COLO829 (cell line): ENCODE measurements around the gene MAGEA9B.
"Not testable (repeated sequence)": the region's sequence is repeated elsewhere in the genome, so short reads cannot be mapped to it uniquely, and the experiment has no call there.

ENCODE experiments used
- DNase-seq: peaks from one replicate; pipeline ENCODE4 v3.0.0; 2012; ENCODE audit warnings: low spot score

The MAGEA9B gene

DNA sequence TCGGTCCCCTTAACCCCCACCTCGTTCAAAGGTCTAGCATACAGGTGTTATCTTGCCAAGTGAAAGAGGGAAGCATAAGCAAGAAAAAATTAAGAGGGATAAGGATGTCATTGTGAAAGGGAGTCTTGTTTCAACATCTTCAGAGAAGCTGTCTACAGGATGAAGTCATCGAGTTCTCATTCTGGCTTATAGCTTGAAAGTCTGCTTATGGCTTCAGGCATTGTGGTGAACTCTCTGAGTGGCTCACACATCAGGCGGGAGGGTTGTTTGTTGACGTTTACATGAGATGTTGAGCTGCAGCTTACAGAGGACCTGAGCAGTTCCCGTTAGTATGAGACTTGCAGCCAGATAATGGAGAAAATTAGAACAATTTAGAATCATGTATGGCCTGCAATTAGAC, 16.6 kb downstream of the MAGEA9B start:
- DNase-seq: peak; percentile 56

DNA sequence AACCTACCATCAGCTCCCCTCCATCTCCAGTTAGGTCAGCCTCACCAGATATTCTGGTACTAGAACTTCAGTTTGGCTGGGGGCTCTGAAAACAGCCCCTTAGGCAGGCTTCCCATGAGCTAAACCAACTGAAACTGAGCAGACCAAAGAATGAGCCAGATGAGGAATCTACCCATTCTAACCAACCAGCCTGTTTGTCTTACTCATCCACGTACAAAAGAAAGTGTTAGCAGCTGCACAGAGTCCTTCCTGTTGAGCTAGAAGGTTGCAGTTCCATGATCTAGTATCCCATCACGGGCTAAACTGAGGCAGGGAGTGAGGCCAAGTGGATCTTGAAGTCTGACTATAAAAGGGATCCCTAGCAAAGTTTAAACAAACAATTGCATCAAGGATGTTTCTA, 17.5 kb downstream of the MAGEA9B start:
- DNase-seq: no peak

DNA sequence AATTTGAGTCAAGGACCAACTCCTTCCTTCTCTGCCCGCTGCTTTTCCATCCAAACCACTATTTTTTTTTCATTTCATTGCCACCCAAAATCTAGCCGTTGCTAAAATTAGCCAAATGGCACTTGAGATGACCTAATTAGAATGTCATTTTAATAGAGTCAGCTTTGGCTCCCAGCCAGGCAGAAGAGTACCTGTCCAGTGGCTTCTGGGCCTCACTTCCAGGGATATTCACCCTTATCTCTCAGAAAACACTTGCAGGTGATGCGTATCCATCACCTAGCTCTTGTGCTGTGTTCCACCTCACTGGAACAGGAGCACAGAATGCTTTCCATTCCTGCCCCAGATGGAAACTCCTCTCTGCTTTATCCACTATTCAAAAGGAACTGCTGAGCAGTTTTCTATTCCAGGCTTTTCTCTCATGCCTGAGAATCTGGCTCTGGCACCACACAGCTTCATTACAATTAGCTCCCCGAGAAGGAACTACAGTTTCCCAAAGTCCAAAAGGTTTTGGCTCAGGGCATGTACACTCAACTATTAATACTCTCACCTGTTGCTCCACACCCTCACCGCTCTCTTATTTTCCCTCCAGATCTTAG, 18.5 kb downstream of the MAGEA9B start:
- DNase-seq: no peak

DNA sequence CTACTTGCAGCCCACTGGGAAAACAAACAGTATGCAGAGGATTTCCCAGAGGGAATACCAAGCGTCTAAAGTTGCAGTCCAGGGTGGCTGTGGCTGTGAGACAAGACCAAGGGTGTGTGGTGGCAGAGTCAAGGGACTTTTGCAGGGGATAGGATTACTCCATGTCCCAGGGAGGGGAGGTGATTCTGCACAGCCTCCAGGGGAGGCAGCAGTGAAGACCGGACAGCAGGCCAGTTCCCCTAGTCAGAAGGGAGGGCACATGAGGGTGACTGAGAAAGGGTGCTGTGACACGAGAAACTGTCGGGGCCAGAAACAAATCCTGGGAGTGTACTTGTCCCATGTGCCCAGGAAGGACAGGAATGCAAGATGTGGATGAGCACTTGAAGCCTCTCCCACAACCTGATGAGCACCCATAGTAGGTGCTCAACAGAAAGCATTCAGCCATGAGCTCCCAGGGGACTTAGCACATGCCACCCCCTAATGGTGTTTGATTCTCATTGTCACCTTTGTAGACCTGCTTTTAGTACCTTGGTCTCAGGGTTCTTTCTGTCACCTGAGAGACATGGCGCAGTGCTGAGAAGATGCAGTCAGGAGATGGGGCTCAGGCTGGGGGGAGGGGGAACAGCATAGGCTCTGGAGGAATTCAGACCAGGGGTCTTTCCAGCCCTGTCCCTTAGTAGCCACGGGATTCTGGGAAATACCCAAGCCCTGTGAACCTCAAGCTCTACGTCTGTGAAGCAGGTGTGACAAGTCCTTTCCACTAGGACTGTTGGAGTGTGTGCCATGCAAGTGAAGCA, 19.4 kb downstream of the MAGEA9B start:
- no peak for DNase-seq

DNA sequence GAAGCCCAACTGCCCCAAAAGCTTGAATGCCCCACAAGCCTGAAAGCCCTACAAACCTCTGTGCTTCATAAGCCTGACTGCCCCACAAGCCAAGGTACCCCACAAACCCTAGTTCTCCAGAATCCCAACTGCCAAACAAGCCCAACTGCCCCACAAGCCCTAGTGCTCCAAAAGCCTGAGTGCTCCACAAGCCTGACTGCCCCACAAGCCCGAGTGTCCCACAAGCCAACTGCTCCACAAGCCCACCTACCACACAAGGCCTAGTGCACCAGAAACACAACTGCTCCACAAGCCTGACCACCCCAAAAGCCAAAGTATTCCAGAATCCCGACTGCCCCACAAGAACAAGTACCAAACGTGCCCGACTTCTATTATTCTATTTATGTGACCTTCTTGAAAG, 23.9 kb downstream of the MAGEA9B start:
- no peak for DNase-seq

DNA sequence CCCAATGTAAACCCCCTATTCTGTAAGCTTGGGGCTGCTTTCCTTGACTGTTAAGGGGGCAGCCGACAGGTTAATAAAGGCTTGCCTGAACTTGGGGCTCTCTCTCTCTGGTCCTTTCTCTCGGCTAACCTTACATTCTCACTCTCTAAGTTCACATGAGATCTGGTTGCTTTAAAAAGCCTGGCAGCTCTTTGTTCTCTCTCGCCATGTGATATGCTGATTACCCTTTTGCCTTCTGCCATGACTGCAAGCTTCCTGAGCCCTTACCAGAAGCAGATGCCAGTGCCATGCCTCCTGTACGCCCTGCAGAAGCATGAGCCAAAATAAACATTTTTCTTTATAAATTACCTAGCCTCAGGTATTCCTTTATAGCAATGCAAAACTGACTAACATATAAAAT, 32.0 kb downstream of the MAGEA9B start:
- not testable (repeated sequence) for DNase-seq

DNA sequence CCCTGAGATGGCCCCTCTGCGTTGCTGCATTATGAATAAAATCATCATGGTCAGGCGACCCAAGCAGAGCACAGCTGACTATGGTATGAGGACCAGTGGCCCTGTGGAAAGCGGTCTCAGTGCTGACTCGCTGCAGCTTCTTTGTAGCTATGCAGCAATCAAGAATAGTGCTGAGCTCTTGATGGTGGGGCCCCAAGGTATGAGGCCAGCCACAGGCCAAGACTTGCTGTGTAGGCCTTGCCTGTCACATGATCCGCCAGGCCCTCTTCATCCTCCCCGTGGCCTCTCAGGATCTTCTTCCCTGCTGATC, 35.4 kb downstream of the MAGEA9B start:
- DNase-seq: not testable (repeated sequence)

DNA sequence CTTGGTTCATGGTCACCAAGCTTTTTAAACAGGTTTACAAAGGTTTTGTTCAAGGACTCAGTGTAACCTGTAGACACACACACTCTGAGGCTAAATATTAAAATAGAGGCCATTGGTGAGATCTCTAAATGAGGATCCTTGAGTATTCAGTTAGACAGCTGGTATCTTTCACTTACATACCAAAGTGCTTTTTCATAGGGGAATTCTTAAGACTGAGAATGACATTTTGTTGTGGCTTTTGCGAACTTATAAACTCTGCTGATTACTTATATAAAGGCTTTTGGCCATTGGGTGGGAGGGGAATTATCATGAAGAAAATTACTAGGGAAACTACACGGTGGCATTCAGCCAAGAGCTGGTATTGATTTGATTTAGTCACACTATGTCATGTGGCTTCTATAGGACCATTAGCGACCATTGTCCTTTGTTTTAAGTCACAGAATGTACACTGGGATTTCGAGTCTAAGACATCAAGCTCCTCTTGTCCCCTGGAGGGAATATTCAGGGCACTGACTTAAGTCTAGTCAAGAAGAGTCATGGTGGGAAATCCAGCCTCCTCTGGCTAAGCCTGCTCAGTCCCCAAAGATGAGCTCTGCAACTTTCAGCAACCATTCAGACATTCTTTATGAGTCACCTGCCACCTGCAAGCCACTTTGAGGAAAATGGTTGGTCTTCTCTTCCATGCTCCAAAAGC, 35.9 kb downstream of the MAGEA9B start:
- not testable (repeated sequence) for DNase-seq

DNA sequence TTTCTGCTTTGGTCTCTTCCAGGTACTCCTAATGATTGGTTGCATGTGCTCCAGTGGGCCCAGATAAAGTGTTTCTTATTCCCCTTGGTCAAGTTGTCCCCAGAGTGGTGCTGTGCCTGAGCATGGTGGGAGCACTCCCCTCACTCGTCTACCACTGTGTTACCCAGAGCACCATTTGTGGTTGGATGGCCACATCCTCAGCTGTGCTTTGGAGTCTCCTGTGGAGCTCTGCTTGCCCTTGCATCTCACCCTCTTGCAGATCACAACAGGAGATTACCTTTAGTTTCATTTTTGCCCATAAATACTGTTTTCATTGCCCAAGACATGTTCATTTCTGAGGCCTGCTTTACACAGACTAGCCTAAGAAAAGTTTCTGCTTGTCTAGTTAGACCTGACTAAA, 36.8 kb downstream of the MAGEA9B start:
- not testable (repeated sequence) for DNase-seq

DNA sequence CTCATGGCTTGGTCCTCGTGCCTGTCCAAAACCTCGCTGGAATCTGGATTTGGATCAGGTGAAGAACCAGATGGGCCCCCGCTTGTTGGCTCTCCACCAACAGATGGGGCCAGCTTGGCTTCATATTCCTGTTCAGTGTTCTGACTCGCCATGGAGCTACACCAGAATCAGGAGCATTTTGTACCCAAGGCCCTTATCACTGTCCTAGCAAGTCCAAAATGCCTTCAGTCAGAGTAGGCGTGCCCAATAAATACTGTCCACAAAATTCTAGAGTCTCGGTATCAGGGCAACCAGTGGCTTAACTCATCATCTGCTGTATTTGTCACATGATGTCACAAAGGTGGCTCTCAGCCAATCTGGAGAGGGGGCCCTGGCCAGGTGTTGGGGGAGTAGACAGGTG, 37.6 kb downstream of the MAGEA9B start, which contains the start of gene HSFX3:
TSS of gene HSFX3 (minus strand) at position 224 of the 400 bp plus-strand sequence. CDS start at position 152, 72 bp downstream.
- not testable (repeated sequence) for DNase-seq

DNA sequence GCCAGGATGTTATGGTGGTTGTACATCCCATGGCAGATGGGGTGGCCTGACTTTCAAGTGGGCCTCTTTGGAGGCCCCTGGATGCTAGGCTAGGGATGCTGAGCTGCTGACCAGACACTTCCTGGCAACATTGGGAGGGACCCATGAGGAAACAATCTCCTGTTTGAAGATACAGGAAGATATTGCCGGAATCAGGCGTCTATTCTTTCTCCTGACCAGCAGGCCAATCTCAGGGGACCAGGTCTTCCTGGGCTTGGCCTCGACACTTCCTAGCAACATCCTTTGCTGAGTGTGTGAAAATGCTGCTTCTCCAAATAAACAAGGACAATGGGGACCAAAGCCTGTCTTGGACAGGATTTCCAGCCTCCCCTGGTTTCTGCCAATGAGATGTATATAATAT, 39.5 kb downstream of the MAGEA9B start:
- not testable (repeated sequence) for DNase-seq

DNA sequence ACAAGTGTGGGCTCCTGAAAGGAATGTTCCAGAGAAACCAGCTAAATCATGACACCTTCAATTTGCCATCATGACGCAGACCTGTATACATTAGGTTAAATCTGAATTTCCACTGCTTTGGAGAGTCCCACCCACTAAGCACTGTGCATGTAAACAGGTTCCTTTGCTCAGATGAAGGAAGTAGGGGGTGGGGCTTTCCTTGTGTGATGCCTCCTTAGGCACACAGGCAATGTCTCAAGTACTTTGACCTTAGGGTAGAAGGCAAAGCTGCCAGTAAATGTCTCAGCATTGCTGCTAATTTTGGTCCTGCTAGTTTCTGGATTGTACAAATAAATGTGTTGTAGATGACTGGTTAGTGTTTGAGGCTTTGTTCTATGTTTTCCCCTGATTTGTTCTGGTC, 40.3 kb downstream of the MAGEA9B start:
- DNase-seq: not testable (repeated sequence)

DNA sequence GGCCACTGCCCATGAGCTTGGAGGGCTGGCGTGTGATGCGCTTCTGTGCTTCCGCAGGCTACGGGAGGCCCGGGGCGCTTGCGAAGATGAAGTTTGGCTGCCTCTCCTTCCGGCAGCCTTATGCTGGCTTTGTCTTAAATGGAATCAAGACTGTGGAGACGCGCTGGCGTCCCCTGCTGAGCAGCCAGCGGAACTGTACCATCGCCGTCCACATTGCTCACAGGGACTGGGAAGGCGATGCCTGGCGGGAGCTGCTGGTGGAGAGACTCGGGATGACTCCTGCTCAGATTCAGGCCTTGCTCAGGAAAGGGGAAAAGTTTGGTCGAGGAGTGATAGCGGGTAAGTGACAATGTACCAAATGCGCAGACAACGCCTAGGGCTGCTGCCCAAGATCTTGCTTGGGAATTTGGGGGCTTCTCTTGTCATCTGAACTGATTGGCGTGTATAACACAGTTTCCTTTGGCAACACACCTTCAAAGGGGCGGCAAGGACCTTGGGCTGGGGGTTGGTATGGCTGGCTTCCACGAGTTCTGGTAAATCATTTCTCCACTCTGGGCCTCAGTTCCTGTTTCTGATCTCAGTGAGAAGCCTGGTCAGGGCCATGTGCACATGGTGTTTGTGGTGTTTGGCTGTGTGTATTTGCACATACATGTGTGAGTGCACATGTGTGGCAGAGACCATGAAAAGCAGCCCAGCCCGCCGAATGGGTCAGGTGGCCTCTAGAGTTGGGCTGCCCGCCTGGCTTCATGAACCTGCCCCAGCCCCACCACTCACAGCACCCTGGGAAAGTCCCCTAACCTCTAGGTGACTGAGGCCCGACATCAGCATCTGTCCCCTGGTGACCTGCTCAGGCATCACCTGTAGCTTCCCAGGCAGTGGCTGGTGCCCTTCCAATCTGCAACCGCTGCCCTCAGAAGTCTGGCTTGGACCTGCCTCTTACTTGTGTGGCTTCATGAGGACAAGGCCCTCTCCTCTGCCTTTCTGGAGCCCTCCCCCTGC, 41.4 kb downstream of the MAGEA9B start:
- DNase-seq: not testable (repeated sequence)

DNA sequence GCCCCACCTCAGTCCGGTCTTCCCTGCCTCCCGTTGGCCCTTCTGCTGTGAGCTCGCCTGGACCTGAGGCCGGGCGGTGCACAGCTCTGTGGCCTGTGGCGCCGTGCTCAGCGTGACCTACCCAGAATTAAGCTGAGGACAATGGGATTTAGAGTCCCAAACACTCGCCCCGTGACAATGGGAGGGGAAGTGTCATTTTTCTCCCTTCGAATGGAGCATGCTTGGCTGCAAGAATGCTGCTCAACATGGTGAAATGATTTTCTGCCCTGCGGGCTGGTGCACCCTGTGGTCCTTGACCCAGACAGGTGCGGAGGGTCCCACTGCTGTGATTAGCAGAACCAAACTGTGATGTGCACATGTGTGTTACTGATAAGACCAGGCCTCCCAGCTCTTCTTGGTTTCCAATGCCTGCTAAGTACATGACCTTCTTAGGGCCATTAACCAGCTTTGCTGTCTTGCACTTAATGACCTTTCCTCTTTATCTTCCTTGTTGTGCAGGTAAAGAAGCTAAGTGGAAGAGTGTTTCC, 45.7 kb downstream of the MAGEA9B start:
- DNase-seq: no peak

DNA sequence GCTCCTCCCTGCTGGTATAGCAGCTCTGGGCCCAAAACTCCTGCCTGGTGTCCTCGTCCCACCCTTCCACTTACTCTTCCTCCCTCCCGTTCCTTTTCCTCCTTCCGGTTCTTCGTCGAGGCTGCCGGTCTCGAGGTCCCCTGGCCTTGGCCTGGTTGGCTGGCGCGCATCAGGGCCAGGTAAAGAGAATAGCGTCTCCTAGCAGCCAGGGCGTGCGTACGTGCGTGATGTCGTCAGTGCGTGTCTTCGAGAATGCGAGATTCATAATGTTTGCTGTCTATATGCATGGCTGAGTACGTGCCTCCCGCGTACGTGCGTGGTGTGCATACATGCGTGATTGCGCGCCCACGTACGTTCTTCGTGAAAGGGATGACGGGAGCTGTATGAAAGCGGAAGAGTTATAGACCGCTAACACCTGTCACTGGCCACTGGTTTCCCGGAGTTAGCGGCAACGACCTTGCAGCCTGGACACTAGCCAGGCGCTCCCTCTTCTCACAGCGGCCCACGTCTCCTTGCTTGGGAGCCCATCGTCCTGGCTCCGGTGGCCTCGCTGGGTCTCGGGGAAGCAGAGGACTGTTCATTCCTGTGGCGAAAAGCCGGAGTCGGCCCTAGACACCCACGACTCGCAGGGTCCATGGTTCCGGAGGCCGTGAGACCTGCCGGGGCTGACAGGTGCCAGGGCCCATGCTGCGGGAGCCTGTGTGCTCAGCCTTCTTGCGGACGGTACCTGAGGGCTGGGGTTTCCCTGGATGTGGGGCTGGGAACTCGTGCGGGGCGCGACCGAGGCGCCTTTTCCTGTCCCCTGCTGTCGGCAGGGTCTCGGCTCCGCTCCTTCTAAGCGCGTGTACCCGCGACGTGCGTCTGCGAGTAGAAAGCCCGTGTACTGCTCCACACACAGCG, 46.4 kb downstream of the MAGEA9B start, which contains the start of gene EOLA1:
TSS of gene EOLA1 (plus strand) at position 392 of the 900 bp plus-strand sequence. CDS start 4,619 bp downstream, outside the sequence.
- peak; percentile 74 for DNase-seq

DNA sequence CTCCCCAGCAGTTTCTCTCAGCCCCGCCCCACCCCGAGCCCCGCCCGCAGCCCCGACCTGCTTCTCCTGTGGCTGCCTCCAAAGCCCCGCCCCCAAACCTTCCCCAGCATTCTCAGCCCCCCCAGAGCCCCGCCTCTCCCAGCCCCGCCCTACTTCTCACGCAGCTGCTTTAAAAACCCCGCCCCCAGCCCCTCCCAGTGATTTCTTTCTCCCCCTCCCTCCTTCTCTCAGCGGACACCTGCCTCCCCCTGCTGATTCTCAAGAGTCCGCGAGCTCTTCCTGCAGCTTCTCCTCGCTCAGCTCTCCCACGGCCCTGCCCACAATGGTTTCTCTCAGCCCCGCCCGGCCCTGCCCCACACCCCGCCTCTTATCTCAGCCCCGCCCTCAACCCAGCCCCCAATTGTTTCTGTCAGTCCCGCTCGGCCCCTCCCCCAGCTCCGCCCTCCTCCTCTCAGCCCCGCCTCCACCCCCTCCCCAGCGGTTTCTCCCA, 47.1 kb downstream of the MAGEA9B start:
- DNase-seq: peak; percentile 86

DNA sequence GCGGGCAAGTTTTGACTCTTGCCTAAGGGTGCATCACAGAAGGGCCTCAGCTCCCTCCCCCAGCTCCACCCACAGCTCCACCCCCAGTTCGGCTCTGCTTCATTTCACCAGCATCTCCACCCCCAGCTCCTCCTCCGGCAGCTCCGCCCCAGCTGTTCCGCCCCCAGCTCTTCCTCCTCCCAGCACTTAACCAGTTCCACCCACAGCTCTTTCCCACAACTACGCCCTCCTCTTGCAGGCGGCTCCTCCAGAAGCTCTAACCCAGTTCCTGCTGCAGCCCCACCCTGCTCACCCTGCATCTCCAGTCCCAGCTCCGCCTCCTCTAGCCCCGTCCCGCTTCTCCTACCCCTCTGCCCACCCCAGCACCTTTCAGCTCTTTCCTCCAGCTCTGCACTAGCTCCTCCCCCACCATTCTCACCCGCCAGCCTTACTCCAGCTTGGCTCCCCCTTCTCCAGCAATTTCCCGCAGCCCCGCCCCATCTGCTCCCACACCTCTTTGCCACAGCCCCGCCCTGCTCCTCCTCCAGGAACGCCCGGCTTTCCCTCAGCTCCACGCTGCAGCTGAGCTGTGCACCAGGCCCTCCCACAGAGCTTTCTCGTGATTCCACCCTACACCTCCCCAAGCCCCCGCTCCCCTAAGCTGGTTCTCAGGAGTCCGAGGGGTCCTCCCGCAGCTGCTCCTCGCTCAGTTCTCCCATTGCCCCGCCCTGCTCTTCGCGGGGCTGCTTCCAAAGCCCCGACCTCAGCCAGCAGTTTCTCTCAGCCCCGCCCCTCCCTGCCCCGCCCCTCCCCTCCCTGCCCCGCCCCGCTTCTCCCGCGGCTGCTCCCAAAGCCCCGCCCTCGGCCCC, 47.8 kb downstream of the MAGEA9B start:
- DNase-seq: peak; percentile 85

DNA sequence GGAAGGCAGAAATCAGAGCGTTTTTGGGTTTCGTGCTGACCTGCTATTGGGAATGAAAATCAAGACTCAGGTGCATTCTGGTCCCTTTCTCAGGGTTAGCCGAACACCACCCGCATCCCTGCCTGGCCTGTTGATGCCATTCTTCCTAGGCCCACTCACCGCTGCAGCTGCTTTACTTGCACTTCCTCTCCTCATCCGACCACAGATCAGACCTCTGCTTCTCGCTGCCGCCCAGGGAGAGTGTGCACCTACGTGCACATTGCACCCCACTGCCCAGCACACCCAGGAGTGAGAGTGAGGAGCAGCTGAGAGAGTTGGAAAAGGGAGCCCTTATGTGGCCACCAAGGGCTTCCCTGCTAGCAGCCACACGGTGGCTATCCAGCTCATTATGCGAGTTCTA, 49.8 kb downstream of the MAGEA9B start:
- DNase-seq: not testable (repeated sequence)

DNA sequence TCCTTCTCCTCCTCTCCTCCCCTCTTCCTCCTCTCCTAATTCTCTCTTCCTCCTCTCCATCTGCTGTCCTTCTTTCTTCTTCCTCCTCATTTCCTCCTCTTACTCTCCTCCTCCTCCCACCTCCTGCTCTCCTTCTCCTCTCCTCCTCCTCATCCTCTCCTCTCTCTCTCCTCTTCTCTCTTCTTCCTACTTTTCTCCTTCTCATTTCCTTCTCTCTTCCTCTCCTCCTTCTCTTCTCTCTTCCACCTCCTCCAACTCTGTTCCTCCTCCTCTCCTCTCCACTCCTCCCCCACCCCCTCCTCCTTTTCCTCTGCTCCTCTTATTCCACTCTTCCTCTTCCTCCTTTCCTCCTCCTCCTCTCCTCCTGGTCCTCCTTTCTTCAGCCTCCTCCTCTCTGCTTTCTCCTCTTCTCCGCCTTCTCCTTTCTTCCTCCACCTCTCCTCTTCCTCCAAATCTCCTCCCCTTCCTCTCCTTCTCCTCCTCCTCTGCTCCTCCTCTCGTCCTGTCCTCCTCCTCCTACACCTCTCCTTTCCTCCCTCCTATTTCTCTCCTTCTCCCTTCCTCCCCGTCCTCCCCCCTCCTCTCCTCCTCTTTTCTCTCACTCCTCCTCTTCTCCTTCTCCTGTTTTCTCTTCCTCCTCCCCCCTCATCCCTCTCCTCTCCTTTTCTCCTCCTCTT, 52.2 kb downstream of the MAGEA9B start:
- DNase-seq: not testable (repeated sequence)
